HepG2 (cell line): ENCODE measurements around the gene THSD4. TPM values are rescaled to one million over a fixed set of nuclear protein-coding genes. Genes with fewer than 3 reads are reported as not detected.

Source experiments
- ATAC-seq: fragments of 200-7000 bp; cut with Tn5 transposase; 3 replicates; pipeline ENCODE4 v1.9.1; 2020; ENCODE audit warnings: mild to moderate bottlenecking, moderate library complexity
- BruUV-seq: library from RNA; stranded (reverse); fragments of 400-500 nt; replicated peaks from 2 replicates; lab custom pipeline; 2021; lab: Mats Ljungman, UMichigan
- CTCF ChIA-PET: fragments of 300-600 bp; formaldehyde crosslinking; extraction: SDS; loops from one replicate; lab custom pipeline; 2021; ENCODE audit warnings: low total read pairs, inconsistent platforms, low intra/inter-chr PET ratio; lab: Yijun Ruan, JAX
- POLR2A ChIA-PET: fragments of 350-600 bp; sonication (Branson Sonifier 250); formaldehyde crosslinking; loops from one replicate; lab custom pipeline; 2020; ENCODE audit warnings: antibody characterized with exemption, inconsistent platforms; lab: Yijun Ruan, JAX
- DNase-seq: peaks from one replicate; pipeline ENCODE4 v3.0.0-alpha.2; 2015; ENCODE audit warnings: low spot score
- FAIRE-seq: peaks from 3 replicates; lab custom pipeline; 2011; peaks lifted over from hg19 to GRCh38; lab: Jason Lieb, UNC
- H2AFZ ChIP-seq: one replicate; pipeline ENCODE4 v1.6.1; 2011; ENCODE audit warnings: low read length, inconsistent platforms
- H3K27ac ChIP-seq: fragments of 300-600 bp; 3 replicates; pipeline ENCODE4 v1.8.0; 2011; ENCODE audit warnings: mixed run types, mild to moderate bottlenecking, mixed read lengths, low read length, inconsistent platforms; ENCODE audit not compliant: insufficient read depth; ENCODE audit errors: extremely low read length
- H3K27me3 ChIP-seq, 2 experiments: fragments of 200-600 bp in 1 of 2; 2 replicates in 1 of 2; 3 replicates in 1 of 2; pipeline versions ENCODE4 v1.6.0 to v1.8.0; 2011; ENCODE audit warnings: low read length in 2 of 2, mild to moderate bottlenecking in 2 of 2, moderate library complexity in 2 of 2, inconsistent platforms in 1 of 2; ENCODE audit not compliant: insufficient read depth in 2 of 2, control insufficient read depth in 1 of 2
- H3K36me3 ChIP-seq, 2 experiments: fragments of 200-600 bp in 1 of 2; replicated peaks in 1 of 2; 2 replicates in 1 of 2; 3 replicates in 1 of 2; pipeline versions ENCODE4 v1.5.1 to v1.8.0; 2011; ENCODE audit warnings: low read length in 2 of 2, inconsistent platforms in 1 of 2; ENCODE audit not compliant: insufficient read depth in 2 of 2, control insufficient read depth in 1 of 2
- H3K4me1 ChIP-seq: 2 replicates; pipeline ENCODE4 v1.5.1; 2012; ENCODE audit warnings: low read length, inconsistent platforms; ENCODE audit not compliant: insufficient read depth
- H3K4me2 ChIP-seq: 2 replicates; pipeline ENCODE4 v1.6.0; 2011; ENCODE audit warnings: low read depth, low read length, inconsistent platforms
- H3K4me3 ChIP-seq, 3 experiments: fragments of 200-600 bp in 1 of 3; sonication (generic), shearing (Covaris generic) in 1 of 3; replicated peaks in 1 of 3; 2 replicates each; pipeline ENCODE4 v1.5.1; 2011 to 2016; ENCODE audit warnings: low read length in 3 of 3, inconsistent platforms in 2 of 3, low read depth in 2 of 3, mild to moderate bottlenecking in 2 of 3, control low read depth in 1 of 3, mixed read lengths in 1 of 3; ENCODE audit not compliant: insufficient read depth in 1 of 3
- H3K79me2 ChIP-seq: one replicate; pipeline ENCODE4 v1.6.1; 2011; ENCODE audit warnings: low read length, inconsistent platforms; ENCODE audit not compliant: insufficient read depth
- H3K9ac ChIP-seq: 2 replicates; pipeline ENCODE4 v1.6.0; 2011; ENCODE audit warnings: mild to moderate bottlenecking, low read depth, low read length, inconsistent platforms; ENCODE audit not compliant: insufficient read depth
- H3K9me3 ChIP-seq: 2 replicates; pipeline ENCODE4 v1.5.1; 2012; ENCODE audit warnings: mild to moderate bottlenecking, low read length
- H4K20me1 ChIP-seq: 2 replicates; pipeline ENCODE4 v1.6.0; 2011; ENCODE audit warnings: inconsistent platforms, mild to moderate bottlenecking, low read length, moderate library complexity; ENCODE audit not compliant: insufficient read depth
- BRF2 ChIP-seq: sonication (generic); formaldehyde crosslinking; IDR thresholded peaks from 2 replicates; pipeline ENCODE4 v1.8.1; 2022; ENCODE audit warnings: mild to moderate bottlenecking, missing genetic modification reagents
- KDM5B ChIP-seq: sonication (generic); formaldehyde crosslinking; IDR thresholded peaks from 2 replicates; pipeline ENCODE4 v1.4.0; 2020; ENCODE audit warnings: missing genetic modification reagents, mild to moderate bottlenecking, borderline replicate concordance
- MAFK ChIP-seq, 2 experiments: IDR thresholded peaks in 1 of 2; conservative IDR thresholded peaks in 1 of 2; 2 replicates each; pipeline ENCODE4 v1.6.1; 2011; ENCODE audit warnings: improper control_type of control experiment in 2 of 2, low read length in 2 of 2
- RXRB ChIP-seq: IDR thresholded peaks from 2 replicates; pipeline ENCODE4 v1.6.1; 2016; ENCODE audit warnings: borderline replicate concordance, missing genetic modification reagents, missing compliant biosample characterization
- SIX4 ChIP-seq: sonication (generic); formaldehyde crosslinking; IDR thresholded peaks from 2 replicates; pipeline ENCODE4 v1.4.0; 2020; ENCODE audit warnings: missing genetic modification reagents
- THAP7 ChIP-seq: sonication (generic); formaldehyde crosslinking; IDR thresholded peaks from 2 replicates; pipeline ENCODE4 v1.8.1; 2023; ENCODE audit warnings: mild to moderate bottlenecking, missing genetic modification reagents
- THYN1 ChIP-seq: sonication (generic); formaldehyde crosslinking; IDR thresholded peaks from 2 replicates; pipeline ENCODE4 v1.8.1; 2023; ENCODE audit warnings: low read depth, mild to moderate bottlenecking, moderate library complexity, missing genetic modification reagents, borderline replicate concordance
- ZBTB3 ChIP-seq: sonication (generic); formaldehyde crosslinking; IDR thresholded peaks from 2 replicates; pipeline ENCODE4 v1.4.0; 2020; ENCODE audit warnings: low read depth, mild to moderate bottlenecking, moderate library complexity, missing genetic modification reagents, borderline replicate concordance
- ZBTB39 ChIP-seq: sonication (generic); formaldehyde crosslinking; IDR thresholded peaks from 2 replicates; pipeline ENCODE4 v1.5.0; 2020; ENCODE audit warnings: missing genetic modification reagents
- ZFP62 ChIP-seq: sonication (generic); formaldehyde crosslinking; IDR thresholded peaks from 2 replicates; pipeline ENCODE4 v1.4.0; 2020; ENCODE audit warnings: missing genetic modification reagents
- ZNF274 ChIP-seq: sonication (generic); formaldehyde crosslinking; IDR thresholded peaks from 2 replicates; pipeline ENCODE4 v1.5.1; 2020; ENCODE audit warnings: mild to moderate bottlenecking, missing genetic modification reagents
- ZNF7 ChIP-seq: IDR thresholded peaks from 2 replicates; pipeline ENCODE4 v1.6.1; 2016; ENCODE audit warnings: missing biosample characterization, missing genetic modification reagents
- ZNF790 ChIP-seq: sonication (generic); formaldehyde crosslinking; IDR thresholded peaks from 2 replicates; pipeline ENCODE4 v1.8.0; 2022; ENCODE audit warnings: missing genetic modification reagents, mild to moderate bottlenecking, borderline replicate concordance
- ZNF83 ChIP-seq: sonication (generic); formaldehyde crosslinking; IDR thresholded peaks from 2 replicates; pipeline ENCODE4 v1.4.0; 2020; ENCODE audit warnings: missing genetic modification reagents, mild to moderate bottlenecking, borderline replicate concordance
- WGBS: methylation state at CpG from one replicate; pipeline ENCODE4 v1.1.6; 2017; ENCODE audit warnings: low lambda C conversion rate; 5-methylcytosine and 5-hydroxymethylcytosine counted together
- in situ Hi-C: cut with HindIII; loops from 2 replicates; pipeline ENCODE4 v1.10.0; 2017; ENCODE audit warnings: low pct_unique_long_range_greater_than_20kb; ENCODE audit not compliant: extremely low pct_ligation_motif_present
- intact Hi-C: fragments of 100-400 bp; cut with micrococcal nuclease; formaldehyde crosslinking; loops from one replicate; pipeline ENCODE4 v1.10.0; 2022; ENCODE audit not compliant: unreplicated experiment
- polyA plus RNA-seq, 8 experiments: library from polyadenylated mRNA; depleted of rRNA in 3 of 8; stranded (reverse) in 7 of 8; unstranded in 1 of 8; fragments of >200 nt; fragmentation: Illumina TruSeq in 4 of 8; extraction: Trizol in 4 of 8; gene quantifications; 2 replicates each; pipeline versions ENCODE4 v1.2.1 to v1.2.3, GENCODE V29; 2011 to 2016; ENCODE audit warnings: low read depth in 4 of 8, missing spikeins in 1 of 8, mixed read lengths in 1 of 8; ENCODE audit not compliant: insufficient read depth in 1 of 8
- total RNA-seq, 5 experiments: library from RNA; depleted of rRNA; stranded (reverse); fragments of >200 nt; fragmentation: Illumina TruSeq; extraction: Trizol; gene quantifications; 2 replicates each; pipeline ENCODE4 v1.2.3, GENCODE V29; 2016; ENCODE audit warnings: low read depth in 1 of 5
- TF ChIP-seq, protein P1 (sequence below): sonication (generic); formaldehyde crosslinking; IDR thresholded peaks from 2 replicates; pipeline ENCODE4; 2020; ENCODE audit warnings: missing genetic modification reagents, mild to moderate bottlenecking, borderline replicate concordance

Gene THSD4
- total and polyA plus RNA-seq, 2 of the 13 experiments (the other 11 are each of a cell fraction or from before 2014, with no cell fraction given), result 0.07 to 0.21 TPM

GRCh38 chr15:71380345-71380744 lies 265.1 kb downstream of the THSD4 start:
- ChIA-PET POLR2A (no interaction called here), CTCF (no interaction called here)
- 0% methylated on average over 2 of the region's 2 CpGs for WGBS
- Histone ChIP-seq H3K4me1 (no peaks in the 10 kb centered on the region), H3K9ac (no peak overlapping the region), H3K4me2 (no peak overlapping the region), H4K20me1 (no peaks in the 10 kb centered on the region), H3K79me2 (no peaks in the 10 kb centered on the region), H3K36me3 (no peaks in the 10 kb centered on the region), H2AFZ (no peak overlapping the region), H3K4me3 (no peak overlapping the region), H3K27me3 (no peaks in the 10 kb centered on the region), H3K9me3 (no peaks in the 10 kb centered on the region), H3K27ac (no peak overlapping the region)
- FAIRE-seq (no peak), DNase-seq (no peak), ATAC-seq (no peak)
- BruUV-seq, result no TSS peak
- in situ Hi-C loops (no loop called here), intact Hi-C loops (no loop called here)
- no peak for TF ChIP-seq ZNF83 (CRISPR knock-in tag)
- no peak for TF ChIP-seq SIX4 (CRISPR knock-in tag)
- TF ChIP-seq ZBTB3 (CRISPR knock-in tag), result no peak
- TF ChIP-seq ZFP62, result no peak
- TF ChIP-seq ZBTB39 (CRISPR knock-in tag), result no peak
- no peak for TF ChIP-seq KDM5B
- TF ChIP-seq, protein P1, sequence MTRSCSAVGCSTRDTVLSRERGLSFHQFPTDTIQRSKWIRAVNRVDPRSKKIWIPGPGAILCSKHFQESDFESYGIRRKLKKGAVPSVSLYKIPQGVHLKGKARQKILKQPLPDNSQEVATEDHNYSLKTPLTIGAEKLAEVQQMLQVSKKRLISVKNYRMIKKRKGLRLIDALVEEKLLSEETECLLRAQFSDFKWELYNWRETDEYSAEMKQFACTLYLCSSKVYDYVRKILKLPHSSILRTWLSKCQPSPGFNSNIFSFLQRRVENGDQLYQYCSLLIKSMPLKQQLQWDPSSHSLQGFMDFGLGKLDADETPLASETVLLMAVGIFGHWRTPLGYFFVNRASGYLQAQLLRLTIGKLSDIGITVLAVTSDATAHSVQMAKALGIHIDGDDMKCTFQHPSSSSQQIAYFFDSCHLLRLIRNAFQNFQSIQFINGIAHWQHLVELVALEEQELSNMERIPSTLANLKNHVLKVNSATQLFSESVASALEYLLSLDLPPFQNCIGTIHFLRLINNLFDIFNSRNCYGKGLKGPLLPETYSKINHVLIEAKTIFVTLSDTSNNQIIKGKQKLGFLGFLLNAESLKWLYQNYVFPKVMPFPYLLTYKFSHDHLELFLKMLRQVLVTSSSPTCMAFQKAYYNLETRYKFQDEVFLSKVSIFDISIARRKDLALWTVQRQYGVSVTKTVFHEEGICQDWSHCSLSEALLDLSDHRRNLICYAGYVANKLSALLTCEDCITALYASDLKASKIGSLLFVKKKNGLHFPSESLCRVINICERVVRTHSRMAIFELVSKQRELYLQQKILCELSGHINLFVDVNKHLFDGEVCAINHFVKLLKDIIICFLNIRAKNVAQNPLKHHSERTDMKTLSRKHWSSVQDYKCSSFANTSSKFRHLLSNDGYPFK (CRISPR knock-in tag), result no peak
- TF ChIP-seq THYN1 (CRISPR knock-in tag), result no peak
- no peak for TF ChIP-seq BRF2 (CRISPR knock-in tag)
- TF ChIP-seq ZNF790 (CRISPR knock-in tag), result no peak
- no peak for TF ChIP-seq MAFK (conservative IDR thresholded peaks at IDR 0.05 in 1 of 2, IDR thresholded peaks at IDR 0.05 in 1 of 2; ENCODE audit: low read length in 2 of 2)
- no peak for TF ChIP-seq ZNF7
- no peak for TF ChIP-seq ZNF274 (CRISPR knock-in tag)
- TF ChIP-seq RXRB (CRISPR knock-in tag), result no peak
- no peak for TF ChIP-seq THAP7 (CRISPR knock-in tag)
